A673 (cell line): ENCODE results near the gene ANP32B. TPM values are rescaled to one million over a fixed set of nuclear protein-coding genes. Genes with fewer than 3 reads are reported as not detected.

Source experiments
- BruUV-seq: library from RNA; stranded (reverse); fragments of 400-500 nt; replicated peaks from 2 replicates; lab custom pipeline; 2021; lab: Mats Ljungman, UMichigan
- CTCF ChIA-PET: fragments of 300-600 bp; sonication (Branson Sonifier 250); formaldehyde crosslinking; loops from one replicate; lab custom pipeline; 2022; ENCODE audit warnings: antibody characterized with exemption; lab: Charles Lee
- POLR2A ChIA-PET: fragments of 300-600 bp; sonication (Branson Sonifier 250); formaldehyde crosslinking; loops from one replicate; lab custom pipeline; 2022; ENCODE audit warnings: antibody characterized with exemption; ENCODE audit not compliant: low non-redundant PET; lab: Charles Lee
- DNase-seq: peaks from one replicate; pipeline ENCODE4 v3.0.0-alpha.2; 2015; ENCODE audit warnings: low spot score
- H3K27ac ChIP-seq: fragments of 200-600 bp; sonication (generic); 2 replicates; pipeline ENCODE4 v1.5.1; 2016; ENCODE audit warnings: mixed run types, low read depth, mild to moderate bottlenecking, mixed read lengths, antibody characterized with exemption, low read length; ENCODE audit not compliant: poor library complexity, severe bottlenecking
- H3K27me3 ChIP-seq: fragments of 200-600 bp; sonication (generic); replicated peaks from 2 replicates; pipeline ENCODE4 v1.6.1; 2017; ENCODE audit warnings: mixed run types, low read depth, mild to moderate bottlenecking, mixed read lengths, antibody characterized with exemption, low read length; ENCODE audit not compliant: insufficient read depth, poor library complexity
- H3K36me3 ChIP-seq: fragments of 200-600 bp; sonication (generic); 2 replicates; pipeline ENCODE4 v1.6.1; 2016; ENCODE audit warnings: mixed run types, mild to moderate bottlenecking, mixed read lengths, antibody characterized with exemption, low read length; ENCODE audit not compliant: insufficient read depth, poor library complexity, severe bottlenecking
- H3K4me1 ChIP-seq: fragments of 200-600 bp; sonication (generic); 2 replicates; pipeline ENCODE4 v1.6.1; 2017; ENCODE audit warnings: mixed run types, mild to moderate bottlenecking, mixed read lengths, antibody characterized with exemption, low read length; ENCODE audit not compliant: insufficient read depth, poor library complexity, severe bottlenecking
- H3K4me3 ChIP-seq: fragments of 200-600 bp; sonication (generic); 2 replicates; pipeline ENCODE4 v1.5.1; 2016; ENCODE audit warnings: low read depth, mixed run types, mild to moderate bottlenecking, mixed read lengths, low read length; ENCODE audit not compliant: poor library complexity, severe bottlenecking
- H3K9me3 ChIP-seq: fragments of 200-600 bp; sonication (generic); 2 replicates; pipeline ENCODE4 v1.6.1; 2016; ENCODE audit warnings: mixed run types, low read depth, mild to moderate bottlenecking, mixed read lengths, antibody characterized with exemption, low read length; ENCODE audit not compliant: poor library complexity, severe bottlenecking
- CTCF ChIP-seq: fragments of 300-800, 200-600 bp; sonication (generic); conservative IDR thresholded peaks from 2 replicates; pipeline ENCODE4 v1.5.1; 2017; ENCODE audit warnings: low read depth, mild to moderate bottlenecking, antibody characterized with exemption, low read length, moderate library complexity, mixed read lengths
- EZH2 ChIP-seq: fragments of 200-600 bp; sonication (generic); IDR thresholded peaks from 2 replicates; pipeline ENCODE4 v1.6.1; 2017; ENCODE audit warnings: borderline replicate concordance, low read depth, mild to moderate bottlenecking, mixed read lengths, antibody characterized with exemption, low read length; ENCODE audit not compliant: poor library complexity, severe bottlenecking
- intact Hi-C: fragments of 100-400 bp; cut with micrococcal nuclease; formaldehyde crosslinking; loops from one replicate; pipeline ENCODE4 v1.10.0; 2022; ENCODE audit not compliant: unreplicated experiment
- total RNA-seq: library from RNA; stranded (reverse); gene quantifications from 2 replicates; pipeline ENCODE4 v1.2.3, GENCODE V29; 2021

ANP32B gene
- total RNA-seq, 1 experiment from 2014 or later = 237 TPM

GRCh38 chr9:97940741-97941140 lies 42.4 kb upstream of the ANP32B start:
- Histone ChIP-seq H3K4me3 (no peak overlapping the region), H3K36me3 (no peaks in the 10 kb centered on the region), H3K27ac (no peak overlapping the region), H3K9me3 (no peaks in the 10 kb centered on the region), H3K4me1 (no peaks in the 10 kb centered on the region), H3K27me3 (peaks cover 92% of the 10 kb centered on the region)
- intact Hi-C loops = no loop called here
- BruUV-seq = no TSS peak
- TF ChIP-seq EZH2 (no peak), CTCF (no peak)
- ChIA-PET CTCF (no interaction called here), POLR2A (no interaction called here)
- DNase-seq = no peak

- intact Hi-C loops = no loop called here
- Histone ChIP-seq H3K9me3 (no peaks in the 10 kb centered on the region), H3K4me1 (no peaks in the 10 kb centered on the region), H3K36me3 (no peaks in the 10 kb centered on the region), H3K4me3 (no peak overlapping the region), H3K27me3 (peaks cover 86% of the 10 kb centered on the region), H3K27ac (no peak overlapping the region)
- BruUV-seq = no TSS peak
- DNase-seq = no peak
- CTCF ChIA-PET = interaction anchor here (0.6 kb wide), 1 partner anchor 74 kb away, joined by 6 read pairs; no protein-coding TSS in a partner anchor
- POLR2A ChIA-PET = no interaction called here
- no peak for TF ChIP-seq CTCF
- TF ChIP-seq EZH2 = no peak
These were observed 41.8 kb upstream of the ANP32B start for GRCh38 chr9:97941323-97941722.

GRCh38 chr9:97943308-97943855 lies 39.8 kb upstream of the ANP32B start:
- BruUV-seq = no TSS peak
- intact Hi-C loops = no loop called here
- POLR2A ChIA-PET = no interaction called here
- no peak overlapping the region for H3K27ac ChIP-seq
- no peak for DNase-seq
- TF ChIP-seq CTCF = no peak
- TF ChIP-seq EZH2 = no peak
- CTCF ChIA-PET = interaction anchor here (1.1 kb wide), 1 partner anchor 832 kb away, joined by 4 read pairs; no protein-coding TSS in a partner anchor
- H3K4me3 ChIP-seq = no peak overlapping the region
- H3K27me3 ChIP-seq = peaks cover 65% of the 10 kb centered on the region
- H3K36me3 ChIP-seq = no peaks in the 10 kb centered on the region
- H3K9me3 ChIP-seq = no peaks in the 10 kb centered on the region
- H3K4me1 ChIP-seq = no peaks in the 10 kb centered on the region
